Caco-2 (cell line): ENCODE results near the gene LYST. TPM values are rescaled to one million over a fixed set of nuclear protein-coding genes. Genes with fewer than 3 reads are reported as not detected.
A peak's percentile ranks its signal among the peaks of the same experiment; 100 is the strongest.

Experiments used
- BruUV-seq: library from RNA; stranded (reverse); fragments of 400-500 nt; replicated peaks from 2 replicates; lab custom pipeline; 2021; lab: Mats Ljungman, UMichigan
- CTCF ChIA-PET: fragments of 300-600 bp; sonication (Branson Sonifier 250); formaldehyde crosslinking; loops from one replicate; lab custom pipeline; 2022; ENCODE audit warnings: antibody characterized with exemption; lab: Charles Lee
- POLR2A ChIA-PET: fragments of 300-600 bp; sonication (Branson Sonifier 250); formaldehyde crosslinking; loops from one replicate; lab custom pipeline; 2022; ENCODE audit warnings: antibody characterized with exemption; lab: Charles Lee
- DNase-seq, 2 experiments: peaks; one replicate each; pipeline versions ENCODE4 v3.0.0 to v3.0.0-alpha.2; 2020 to 2022
- H3K27me3 ChIP-seq: replicated peaks from 2 replicates; pipeline ENCODE4 v1.6.0; 2011; ENCODE audit warnings: low read length; ENCODE audit not compliant: control insufficient read depth, insufficient read depth
- H3K36me3 ChIP-seq: 2 replicates; pipeline ENCODE4 v1.5.1; 2011; ENCODE audit warnings: low read length; ENCODE audit not compliant: control insufficient read depth, insufficient read depth
- H3K4me1 ChIP-seq: fragments of 250-450 bp; sonication (Bioruptor Pico); 2 replicates; pipeline ENCODE4 v1.5.1; 2020; ENCODE audit warnings: mild to moderate bottlenecking
- H3K4me3 ChIP-seq: 2 replicates; pipeline ENCODE4 v1.5.1; 2011; ENCODE audit warnings: low read depth, mild to moderate bottlenecking, control low read depth, low read length
- H3K9me3 ChIP-seq: fragments of 250-450 bp; sonication (Bioruptor Pico); 2 replicates; pipeline ENCODE4 v1.5.1; 2020; ENCODE audit warnings: mild to moderate bottlenecking, moderate library complexity
- H3K27ac Mint-ChIP-seq: one replicate; pipeline ENCODE4 v1.8.0; 2022; ENCODE audit warnings: mixed read lengths; ENCODE audit not compliant: unreplicated experiment
- H3K27me3 Mint-ChIP-seq: one replicate; pipeline ENCODE4 v1.8.0; 2022; ENCODE audit warnings: mixed read lengths; ENCODE audit not compliant: insufficient read depth, unreplicated experiment
- H3K36me3 Mint-ChIP-seq: one replicate; pipeline ENCODE4 v1.8.0; 2022; ENCODE audit warnings: mild to moderate bottlenecking, mixed read lengths; ENCODE audit not compliant: insufficient read depth, unreplicated experiment
- H3K4me1 Mint-ChIP-seq: one replicate; pipeline ENCODE4 v1.8.0; 2022; ENCODE audit warnings: low read depth, mixed read lengths; ENCODE audit not compliant: unreplicated experiment
- H3K4me3 Mint-ChIP-seq: one replicate; pipeline ENCODE4 v1.8.0; 2022; ENCODE audit warnings: mild to moderate bottlenecking, moderate library complexity, mixed read lengths; ENCODE audit not compliant: unreplicated experiment
- H3K9me3 Mint-ChIP-seq: one replicate; pipeline ENCODE4 v1.8.0; 2022; ENCODE audit warnings: mixed read lengths; ENCODE audit not compliant: unreplicated experiment
- CTCF ChIP-seq, 2 experiments: fragments of 200-600 bp in 1 of 2; IDR thresholded peaks; 1 replicate in 1 of 2; 2 replicates in 1 of 2; pipeline versions ENCODE4 v1.5.1 to v1.8.0; 2011 to 2022; ENCODE audit warnings: antibody characterized with exemption in 1 of 2, control low read depth in 1 of 2, inconsistent platforms in 1 of 2, low read depth in 1 of 2, low read length in 1 of 2, mild to moderate bottlenecking in 1 of 2, moderate library complexity in 1 of 2; ENCODE audit not compliant: insufficient read depth in 1 of 2, severe bottlenecking in 1 of 2, unreplicated experiment in 1 of 2
- intact Hi-C: fragments of 100-400 bp; cut with micrococcal nuclease; formaldehyde crosslinking; loops from one replicate; pipeline ENCODE4 v1.10.0; 2022; ENCODE audit not compliant: unreplicated experiment
- total RNA-seq: library from RNA; stranded (reverse); gene quantifications from 2 replicates; pipeline ENCODE4 v1.2.3, GENCODE V29; 2022

Gene LYST
- total RNA-seq, 1 experiment from 2014 or later, result 5.6 TPM

DNA sequence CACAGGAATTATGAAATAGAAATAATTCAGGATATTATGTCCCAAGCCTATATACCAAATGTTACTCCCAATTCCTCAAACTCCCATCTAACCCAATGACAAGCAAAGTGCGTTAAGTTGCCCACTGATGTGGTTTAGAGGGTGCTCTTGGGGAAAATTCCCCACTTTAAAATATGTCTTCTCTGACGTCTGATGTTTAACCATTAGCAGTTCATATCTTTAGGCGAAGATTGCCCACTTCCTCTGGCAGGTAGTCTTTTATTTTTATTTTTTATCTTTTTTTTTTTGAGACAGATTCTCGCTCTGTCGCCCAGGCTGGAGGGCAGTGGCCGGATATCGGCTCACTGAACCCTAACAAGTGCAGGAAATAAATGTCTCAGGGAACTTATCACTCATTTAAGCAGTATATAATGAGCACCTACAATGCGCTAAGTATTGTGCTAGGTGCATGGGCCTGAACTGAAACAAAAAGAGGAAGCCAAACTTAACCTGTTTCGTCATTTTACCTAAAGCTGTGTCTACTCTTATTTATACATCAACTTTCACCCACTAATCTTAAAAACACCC, 1.3 kb upstream of the LYST start:
- Mint-ChIP-seq H3K4me3 (peak overlapping the region; percentile 98), H3K9me3 (no peaks in the 10 kb centered on the region), H3K36me3 (peaks cover 8% of the 10 kb centered on the region), H3K27ac (no peak overlapping the region), H3K4me1 (peaks cover 6% of the 10 kb centered on the region), H3K27me3 (peaks cover 2% of the 10 kb centered on the region)
- no peak for TF ChIP-seq CTCF (IDR thresholded peaks at IDR 0.05; ENCODE audit: insufficient read depth in 1 of 2, low read depth in 1 of 2, low read length in 1 of 2, severe bottlenecking in 1 of 2, unreplicated experiment in 1 of 2)
- no peaks in the 10 kb centered on the region for H3K9me3 ChIP-seq
- no peaks in the 10 kb centered on the region for H3K27me3 ChIP-seq
- intact Hi-C loops, result loop anchor here (10.0 kb wide), 1 partner anchor 363 kb away; the partner anchor contains the start of gene B3GALNT2
- H3K36me3 ChIP-seq, result no peaks in the 10 kb centered on the region
- no peak overlapping the region for H3K4me3 ChIP-seq
- peaks cover 4% of the 10 kb centered on the region; the same call in 1 of the 2 replicates for H3K4me1 ChIP-seq
- POLR2A ChIA-PET, result no interaction called here
- no peak for DNase-seq
- no TSS peak for BruUV-seq
- CTCF ChIA-PET, result no interaction called here

DNA sequence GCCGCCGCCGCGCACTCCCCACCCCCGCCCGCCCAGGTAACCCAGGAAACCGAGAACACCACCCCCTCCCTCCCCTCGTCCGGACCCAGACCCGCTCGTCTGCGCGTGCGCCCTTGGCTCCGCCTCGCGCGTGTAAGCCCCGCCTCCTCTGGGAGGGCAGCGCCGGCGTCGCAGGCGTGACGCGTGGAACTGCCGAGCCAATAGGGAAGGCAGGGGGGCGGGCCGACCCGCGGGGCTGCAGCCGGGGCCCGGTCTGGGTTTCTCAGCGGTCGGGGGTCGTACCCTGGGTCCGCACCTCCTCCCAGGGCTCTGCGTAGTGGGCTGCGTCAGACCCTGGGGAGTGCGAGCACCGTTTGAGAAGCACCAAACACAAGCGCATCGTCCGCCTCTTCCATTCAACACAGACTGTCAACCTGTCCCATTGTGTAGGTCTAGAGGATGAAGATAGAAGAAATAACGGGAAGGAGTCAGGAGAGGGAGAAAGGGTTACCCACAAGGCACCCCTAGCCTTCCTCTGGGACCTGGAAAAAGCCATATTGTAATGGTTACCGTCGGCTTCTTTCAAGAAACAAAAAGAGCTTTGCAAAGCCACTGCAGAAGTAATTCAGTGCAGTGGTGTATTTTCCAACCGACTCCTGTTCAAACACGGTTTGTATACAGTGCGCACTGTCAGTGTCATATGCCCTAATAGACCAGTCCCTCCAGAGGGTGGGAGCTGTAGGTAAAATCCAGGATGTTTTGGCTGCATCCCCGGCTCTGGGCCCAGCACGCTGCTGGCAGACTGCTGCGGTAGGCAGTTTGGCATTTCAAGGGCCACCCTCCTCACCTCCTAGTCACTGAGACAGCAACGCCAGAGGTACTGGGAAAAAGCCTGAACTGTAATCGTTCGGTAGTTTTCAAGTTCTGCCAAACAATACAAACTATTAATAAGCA, 473 bp upstream of the LYST start:
- Histone ChIP-seq H3K4me1 (peaks cover 4% of the 10 kb centered on the region; the same call in 1 of the 2 replicates), H3K36me3 (no peaks in the 10 kb centered on the region), H3K27me3 (no peaks in the 10 kb centered on the region), H3K4me3 (peak overlapping the region; percentile 65), H3K9me3 (no peaks in the 10 kb centered on the region)
- CTCF ChIA-PET, result interaction anchor here (0.9 to 2.2 kb wide), 4 partner anchors 9 to 105 kb away, joined by 3 to 37 read pairs (median 4); no protein-coding TSS in a partner anchor
- no TSS peak for BruUV-seq
- Mint-ChIP-seq H3K27me3 (peaks cover 2% of the 10 kb centered on the region), H3K36me3 (peaks cover 8% of the 10 kb centered on the region), H3K9me3 (no peaks in the 10 kb centered on the region), H3K4me3 (peak overlapping the region; percentile 98), H3K4me1 (peaks cover 6% of the 10 kb centered on the region), H3K27ac (peak overlapping the region; percentile 48)
- no peak for TF ChIP-seq CTCF (IDR thresholded peaks at IDR 0.05; ENCODE audit: insufficient read depth in 1 of 2, low read depth in 1 of 2, low read length in 1 of 2, severe bottlenecking in 1 of 2, unreplicated experiment in 1 of 2)
- intact Hi-C loops, result loop anchor here (1.0 to 10.0 kb wide), 4 partner anchors 25 to 362 kb away; partner anchors contain the start of gene B3GALNT2
- POLR2A ChIA-PET, result no interaction called here
- DNase-seq, result peak; percentile 93 to 98

DNA sequence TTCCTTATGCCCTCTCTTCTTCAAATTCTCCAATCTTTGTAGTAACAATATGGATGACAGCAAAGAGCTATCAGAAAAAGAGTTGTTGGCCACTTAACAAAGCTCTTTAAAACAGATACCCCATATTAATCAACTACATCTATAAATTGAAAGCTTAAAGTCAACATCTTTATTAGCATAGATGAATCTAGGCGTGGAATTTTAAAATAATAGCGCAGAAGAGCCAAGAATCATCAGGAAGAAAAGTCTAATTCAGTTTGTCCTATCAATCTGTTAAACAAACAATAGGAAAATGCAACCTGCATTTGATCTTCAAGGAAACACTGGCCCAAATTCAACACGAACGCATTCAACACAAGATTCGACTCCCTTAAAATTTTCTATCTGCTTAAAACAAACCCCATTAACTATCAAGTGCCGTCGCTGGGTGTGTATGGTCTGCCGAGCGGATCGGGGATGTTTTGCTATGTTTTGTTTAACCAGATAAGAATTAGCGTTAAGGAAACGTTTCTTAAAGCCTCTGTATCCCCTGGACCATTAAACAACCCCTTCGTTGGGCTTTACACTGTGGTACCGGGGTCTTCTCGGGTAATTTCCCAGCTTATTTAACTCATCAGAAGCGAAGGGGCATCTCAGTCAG, 1.0 kb downstream of the LYST start:
- intact Hi-C loops, result loop anchor here (1.0 to 10.0 kb wide), 4 partner anchors 27 to 361 kb away; partner anchors contain the start of gene B3GALNT2
- DNase-seq, result no peak
- BruUV-seq, result TSS peak; percentile 52
- H3K4me1 Mint-ChIP-seq, result peaks cover 6% of the 10 kb centered on the region
- no peaks in the 10 kb centered on the region for H3K9me3 Mint-ChIP-seq
- H3K27me3 ChIP-seq, result no peaks in the 10 kb centered on the region
- POLR2A ChIA-PET, result no interaction called here
- peaks cover 4% of the 10 kb centered on the region; the same call in 1 of the 2 replicates for H3K4me1 ChIP-seq
- H3K4me3 ChIP-seq, result peak overlapping the region; percentile 65
- H3K9me3 ChIP-seq, result no peaks in the 10 kb centered on the region
- CTCF ChIA-PET, result interaction anchor here (0.6 to 2.2 kb wide), 13 partner anchors 11 to 361 kb away, joined by 3 to 37 read pairs (median 4); partner anchors contain the start of gene B3GALNT2
- H3K36me3 Mint-ChIP-seq, result peaks cover 8% of the 10 kb centered on the region
- TF ChIP-seq CTCF (IDR thresholded peaks at IDR 0.05; ENCODE audit: insufficient read depth in 1 of 2, low read depth in 1 of 2, low read length in 1 of 2, severe bottlenecking in 1 of 2, unreplicated experiment in 1 of 2), result peak in 1 of 2 experiments; percentile 36
- no peaks in the 10 kb centered on the region for H3K36me3 ChIP-seq
- peak overlapping the region; percentile 65 for H3K27ac Mint-ChIP-seq
- H3K27me3 Mint-ChIP-seq, result peaks cover 2% of the 10 kb centered on the region
- peak overlapping the region; percentile 98 for H3K4me3 Mint-ChIP-seq
